GM18873 (cell line): Measurements from ENCODE around the gene FIP1L1.
"Not testable (repeated sequence)": the region's sequence is repeated elsewhere in the genome, so short reads cannot be mapped to it uniquely, and the experiment has no call there.

Source experiments
- ATAC-seq: cut with Tn5 transposase; IDR thresholded peaks from one replicate; pipeline ENCODE4 v1.9.1; 2021; ENCODE audit warnings: mild to moderate bottlenecking, moderate library complexity, moderate number of reproducible peaks; ENCODE audit not compliant: unreplicated experiment, low FRiP score

The FIP1L1 gene, protein sequence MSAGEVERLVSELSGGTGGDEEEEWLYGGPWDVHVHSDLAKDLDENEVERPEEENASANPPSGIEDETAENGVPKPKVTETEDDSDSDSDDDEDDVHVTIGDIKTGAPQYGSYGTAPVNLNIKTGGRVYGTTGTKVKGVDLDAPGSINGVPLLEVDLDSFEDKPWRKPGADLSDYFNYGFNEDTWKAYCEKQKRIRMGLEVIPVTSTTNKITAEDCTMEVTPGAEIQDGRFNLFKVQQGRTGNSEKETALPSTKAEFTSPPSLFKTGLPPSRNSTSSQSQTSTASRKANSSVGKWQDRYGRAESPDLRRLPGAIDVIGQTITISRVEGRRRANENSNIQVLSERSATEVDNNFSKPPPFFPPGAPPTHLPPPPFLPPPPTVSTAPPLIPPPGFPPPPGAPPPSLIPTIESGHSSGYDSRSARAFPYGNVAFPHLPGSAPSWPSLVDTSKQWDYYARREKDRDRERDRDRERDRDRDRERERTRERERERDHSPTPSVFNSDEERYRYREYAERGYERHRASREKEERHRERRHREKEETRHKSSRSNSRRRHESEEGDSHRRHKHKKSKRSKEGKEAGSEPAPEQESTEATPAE

DNA sequence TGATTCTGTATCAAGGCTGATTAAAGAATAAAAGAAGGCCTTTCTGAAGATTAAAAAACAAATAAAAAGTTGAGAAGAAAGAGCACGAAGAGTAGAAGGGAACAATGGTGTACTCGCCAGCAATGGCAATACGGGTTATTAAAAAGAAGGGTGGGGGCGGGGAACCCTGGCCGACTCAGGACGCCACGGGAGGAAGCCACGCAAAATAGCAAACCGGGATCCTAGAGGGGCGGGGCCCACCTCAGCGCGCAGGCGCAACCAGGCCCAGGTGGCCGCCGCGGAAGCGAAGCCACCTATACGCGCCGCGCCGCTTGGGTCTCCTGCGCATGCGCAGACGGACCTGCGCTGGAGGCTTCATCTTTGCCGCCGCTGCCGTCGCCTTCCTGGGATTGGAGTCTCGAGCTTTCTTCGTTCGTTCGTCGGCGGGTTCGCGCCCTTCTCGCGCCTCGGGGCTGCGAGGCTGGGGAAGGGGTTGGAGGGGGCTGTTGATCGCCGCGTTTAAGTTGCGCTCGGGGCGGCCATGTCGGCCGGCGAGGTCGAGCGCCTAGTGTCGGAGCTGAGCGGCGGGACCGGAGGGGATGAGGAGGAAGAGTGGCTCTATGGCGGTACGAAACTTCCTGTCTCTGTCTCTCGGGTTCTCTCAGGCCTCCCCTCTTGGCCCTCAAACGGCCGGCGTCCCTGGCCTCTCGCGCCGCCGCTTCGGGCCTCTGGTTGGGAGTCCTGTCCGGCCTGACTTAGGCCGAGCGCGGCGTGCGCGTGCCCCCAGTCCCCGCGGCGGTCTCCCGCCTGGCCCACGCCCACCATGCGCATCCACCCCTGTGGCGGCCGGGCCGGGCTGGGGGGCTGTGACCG, at the start of gene FIP1L1:
Gene FIP1L1 (plus strand): TSS at position 323 of the 852 bp plus-strand sequence. CDS start 198 bp downstream, at position 521.
- ATAC-seq, result peak; percentile 71

DNA sequence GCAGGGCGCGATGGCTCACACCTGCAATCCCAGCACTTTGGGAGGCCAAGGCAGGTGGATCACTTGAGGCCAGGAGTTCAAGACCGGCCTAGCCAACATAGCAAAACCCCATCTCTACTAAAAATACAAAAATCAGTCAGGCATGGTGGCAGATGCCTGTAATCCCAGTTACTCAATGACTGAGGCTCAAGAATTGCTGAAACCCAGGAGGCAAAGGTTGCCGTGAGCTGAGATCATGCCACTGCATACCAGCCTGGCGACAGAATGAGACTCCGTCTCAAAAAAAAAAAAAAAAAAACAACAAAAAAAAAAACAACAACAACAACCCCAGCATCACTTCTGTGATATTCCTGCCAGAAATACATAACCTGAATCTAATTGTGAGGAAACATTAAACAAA, 42.5 kb upstream of the FIP1L1 start:
- not testable (repeated sequence) for ATAC-seq

DNA sequence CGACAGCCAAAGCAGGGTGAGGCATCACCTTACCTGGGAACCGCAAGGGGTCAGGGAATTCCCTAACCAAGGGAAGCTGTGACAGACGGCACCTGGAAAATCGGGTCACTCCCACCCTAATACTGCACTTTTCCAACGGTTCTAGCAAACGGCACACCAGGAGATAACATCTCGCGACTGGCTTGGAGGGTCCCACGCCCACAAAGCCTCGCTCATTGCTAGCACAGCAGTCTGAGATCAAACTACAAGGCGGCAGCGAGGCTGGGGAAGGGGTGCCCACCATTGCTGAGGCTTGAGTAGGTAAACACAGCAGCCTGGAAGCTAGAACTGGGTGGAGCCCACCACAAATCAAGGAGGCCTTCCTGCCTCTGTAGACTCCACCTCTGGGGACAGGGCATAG, 37.3 kb upstream of the FIP1L1 start:
- ATAC-seq, result not testable (repeated sequence)

DNA sequence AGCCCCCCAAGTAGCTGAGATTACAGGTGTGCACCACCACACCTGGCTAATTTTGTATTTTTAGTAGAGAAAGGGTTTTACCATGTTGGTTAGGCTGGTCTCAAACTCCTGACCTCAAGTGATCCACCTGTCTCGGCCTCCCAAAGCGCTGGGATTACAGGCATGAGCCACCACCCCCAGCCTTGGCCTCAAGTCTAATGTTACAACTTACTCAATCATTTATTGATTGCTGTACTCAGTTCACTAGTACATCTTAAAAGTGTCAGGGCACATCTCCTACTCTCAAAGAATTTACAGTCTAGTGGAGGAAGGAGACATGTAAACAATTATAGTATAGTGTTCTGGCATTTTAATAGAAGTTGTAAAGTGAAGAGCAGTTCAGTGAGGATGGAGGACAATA, 31.0 kb upstream of the FIP1L1 start:
- not testable (repeated sequence) for ATAC-seq

DNA sequence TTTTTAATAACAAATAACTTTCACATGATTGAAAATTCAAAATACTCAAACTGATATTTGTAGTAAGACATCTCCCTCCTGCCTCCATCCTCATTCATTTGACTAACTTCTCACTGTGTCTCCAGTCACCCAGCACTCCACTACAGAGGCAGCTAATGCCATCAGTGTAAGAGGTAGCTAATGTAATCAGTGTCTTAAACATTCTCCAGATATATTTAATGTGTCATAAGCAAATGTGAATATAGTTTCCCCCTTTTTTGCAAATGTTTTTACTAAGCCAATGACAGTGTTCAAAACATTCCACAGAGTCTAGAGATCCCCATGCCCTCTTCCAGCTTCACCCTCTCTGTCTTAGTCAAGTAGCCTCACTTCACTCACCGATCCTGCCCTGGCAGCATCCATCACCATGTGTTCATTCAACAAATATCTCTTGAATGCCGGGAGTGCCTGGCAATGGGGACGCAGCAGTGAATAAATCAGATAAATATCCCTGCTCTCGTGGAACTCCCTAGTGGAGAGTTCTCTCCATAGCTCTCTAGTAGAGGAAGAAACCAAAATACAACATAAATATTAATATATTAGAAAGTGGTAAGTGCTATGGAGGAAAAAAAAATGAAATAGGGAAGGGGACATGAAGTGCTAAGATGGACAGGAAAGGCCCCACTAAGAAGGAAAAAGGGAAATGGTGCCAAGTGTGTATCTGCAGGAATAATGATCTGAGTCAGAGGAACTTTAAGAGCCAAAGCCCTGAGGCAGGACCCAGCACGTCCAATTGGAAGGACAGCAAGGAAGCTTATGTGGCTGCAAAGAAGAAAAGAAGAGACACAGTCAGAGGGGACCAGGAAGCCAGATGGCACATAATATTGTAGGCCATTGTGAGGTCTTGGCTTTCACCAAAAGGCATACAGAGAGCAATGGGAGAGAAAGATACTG, 30.3 kb upstream of the FIP1L1 start:
- ATAC-seq, result no peak

DNA sequence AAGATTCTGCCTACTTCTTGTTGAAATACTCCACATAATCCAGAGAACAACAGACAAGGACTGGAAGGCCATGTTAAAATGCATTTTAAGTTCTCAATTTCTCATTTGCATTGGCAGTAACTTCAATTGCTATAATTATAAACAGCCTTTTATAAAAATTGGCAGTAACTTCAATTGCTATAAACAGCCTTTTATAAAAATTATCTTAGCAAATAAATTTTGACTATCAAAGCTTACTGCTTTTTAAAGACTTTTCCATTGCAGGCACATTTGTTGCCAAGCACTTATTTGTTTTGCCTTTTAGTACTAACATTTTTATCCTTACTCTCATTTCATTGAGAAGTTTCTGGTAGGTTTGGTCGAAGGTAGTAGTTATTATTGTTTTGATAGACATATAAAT, 29.4 kb upstream of the FIP1L1 start:
- ATAC-seq, result no peak

DNA sequence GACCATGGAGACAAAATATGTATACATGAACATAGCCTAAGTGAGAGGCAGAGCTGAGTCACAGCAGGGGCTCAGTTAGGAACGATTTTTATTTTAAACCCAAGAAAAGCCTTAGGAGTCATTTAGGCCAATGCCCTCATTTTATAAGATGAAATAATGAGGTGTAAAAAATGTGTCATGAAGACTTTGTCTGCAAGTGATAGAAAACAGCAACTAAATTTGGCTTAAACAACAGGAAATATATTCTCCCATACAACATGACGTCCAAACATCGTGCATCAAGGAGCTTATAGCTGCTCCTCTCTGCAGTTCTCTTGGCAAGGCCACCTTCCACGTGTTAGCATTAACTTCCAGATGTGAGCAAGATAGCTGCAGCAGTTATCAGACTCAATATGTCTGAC, 28.4 kb upstream of the FIP1L1 start:
- ATAC-seq, result no peak

DNA sequence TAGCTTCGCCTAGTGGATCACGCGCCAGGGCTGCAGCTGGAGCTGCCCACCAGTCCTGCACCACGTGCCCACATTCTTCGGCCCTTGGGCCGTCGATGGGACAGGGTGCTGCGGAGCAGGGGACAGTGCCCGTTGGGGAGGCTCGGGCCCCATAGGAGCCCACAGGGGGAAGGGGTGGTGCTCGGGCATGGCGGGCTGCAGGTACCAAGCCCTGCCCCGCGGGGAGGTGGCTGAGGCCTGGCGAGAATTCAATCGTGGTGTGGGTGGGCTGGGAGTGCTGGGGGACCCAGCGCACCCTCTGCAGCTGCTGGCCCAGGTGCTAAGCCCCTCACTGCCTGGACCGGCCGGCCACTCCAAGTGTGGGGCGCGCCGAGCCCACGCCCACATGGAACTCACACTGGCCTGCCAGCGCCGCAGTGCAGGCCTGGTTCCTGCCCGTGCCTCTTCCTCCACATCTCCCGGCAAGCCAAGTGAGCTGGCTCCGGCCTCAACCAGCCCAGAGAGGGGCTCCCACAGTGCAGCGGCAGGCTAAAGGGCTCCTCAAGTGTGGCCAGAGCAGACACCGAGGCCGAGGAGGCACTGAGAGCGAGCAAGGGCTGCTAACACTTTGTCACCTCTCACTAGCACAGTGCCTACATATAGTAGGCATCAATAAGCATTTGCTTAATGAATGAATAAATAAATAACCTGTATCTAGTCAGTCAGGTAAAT, 23.3 kb upstream of the FIP1L1 start:
- ATAC-seq, result no peak

DNA sequence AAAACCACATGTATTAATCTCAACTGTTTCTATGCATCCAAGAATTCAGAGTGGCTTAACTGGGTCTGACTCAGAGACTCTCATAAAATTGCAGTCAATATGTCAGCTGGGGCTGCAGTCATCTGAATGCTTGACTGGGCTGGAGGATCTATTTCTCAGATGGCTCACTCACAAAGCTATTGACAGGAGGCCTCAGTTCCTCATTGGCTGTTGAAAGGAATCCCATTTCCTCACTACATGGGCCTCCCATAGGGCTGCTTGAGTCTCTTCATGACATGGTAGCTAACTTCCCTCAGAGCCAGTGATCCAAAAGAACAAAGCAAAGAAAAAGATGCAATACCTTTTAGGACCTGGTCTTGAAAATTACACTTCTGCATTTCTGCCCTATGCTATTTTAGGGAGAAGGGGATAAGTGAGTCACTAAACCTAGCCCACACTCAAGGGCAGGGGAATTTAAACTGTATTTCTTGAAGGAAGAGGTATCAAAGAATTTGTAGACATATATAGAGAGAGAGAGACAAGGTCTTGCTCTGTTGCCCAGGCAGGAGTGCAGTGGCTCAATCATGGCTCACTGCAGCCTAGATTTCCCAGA, 21.4 kb upstream of the FIP1L1 start:
- no peak for ATAC-seq

DNA sequence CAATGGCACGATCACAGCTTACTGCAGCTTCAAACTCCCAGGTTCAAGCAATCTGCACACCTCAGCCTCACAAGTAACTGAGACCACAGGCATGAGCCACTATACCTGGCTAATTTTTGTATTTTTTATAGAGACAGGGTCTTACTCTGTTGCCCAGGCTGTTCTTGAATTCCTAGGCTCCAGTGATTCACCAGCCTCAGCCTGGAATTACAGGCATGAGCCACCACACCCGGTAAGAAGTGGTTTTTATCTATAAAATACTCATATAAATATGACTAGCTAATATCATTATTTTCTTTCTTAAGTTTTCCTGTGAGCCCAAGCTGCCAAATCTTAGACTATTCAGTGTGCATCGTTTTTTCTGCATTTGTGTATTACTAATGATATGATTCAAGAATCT, 16.0 kb upstream of the FIP1L1 start:
- no peak for ATAC-seq

DNA sequence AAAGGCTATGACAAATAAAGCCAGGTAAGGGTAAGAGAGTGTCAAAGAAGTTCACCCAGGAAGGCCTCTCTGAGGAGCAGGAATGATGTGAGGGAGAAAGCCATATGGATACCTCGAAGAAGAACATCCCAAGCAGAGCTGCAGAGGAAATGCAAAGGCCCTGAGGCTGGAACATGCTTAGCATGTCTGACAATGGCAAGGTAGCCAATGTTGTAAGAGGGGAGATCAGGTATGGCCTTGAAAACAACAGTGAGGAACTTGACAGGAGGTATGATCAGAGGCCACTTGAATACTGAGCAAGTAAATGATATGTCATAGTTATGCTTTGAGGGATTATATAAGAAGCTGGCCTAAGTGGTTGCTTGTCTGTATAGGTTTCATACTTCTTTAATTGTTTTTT, 15.3 kb upstream of the FIP1L1 start:
- ATAC-seq, result no peak

DNA sequence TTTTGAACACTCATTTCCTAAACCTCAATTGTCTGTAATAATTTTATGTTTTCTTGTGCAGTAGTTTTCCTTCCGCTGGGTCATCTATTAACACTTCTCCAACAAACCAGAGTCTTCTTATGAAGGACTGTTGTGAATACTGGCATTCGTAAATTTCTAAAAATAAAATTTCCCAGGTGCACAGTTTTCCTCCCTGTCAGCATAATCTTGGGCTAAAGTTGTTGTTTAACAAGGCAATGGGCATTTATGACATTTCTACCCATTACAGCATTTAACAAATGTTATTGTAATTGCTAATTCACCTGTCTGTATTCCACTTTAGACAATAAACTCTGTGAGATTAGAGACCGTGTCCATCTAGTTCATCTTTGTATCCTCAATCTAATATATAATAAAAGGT, 12.8 kb upstream of the FIP1L1 start:
- no peak for ATAC-seq

DNA sequence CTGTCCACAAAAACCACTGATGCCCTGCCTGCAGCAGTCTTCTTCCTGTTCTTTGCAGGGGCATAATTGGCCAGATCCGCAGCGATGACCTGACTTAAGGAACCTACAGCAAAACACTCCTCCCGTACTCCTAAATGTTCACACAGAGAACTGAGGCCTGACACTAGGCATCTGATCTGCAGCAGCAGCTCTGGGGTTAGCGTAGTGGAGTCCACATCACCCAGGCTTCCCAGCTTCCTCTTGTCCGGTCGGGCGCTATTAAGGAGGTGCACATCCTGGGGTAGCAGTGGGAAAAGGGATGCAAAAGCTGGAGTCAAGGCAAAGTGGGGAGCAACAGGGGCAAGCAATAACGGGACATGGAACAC, 12.3 kb upstream of the FIP1L1 start:
- peak; percentile 9 for ATAC-seq

DNA sequence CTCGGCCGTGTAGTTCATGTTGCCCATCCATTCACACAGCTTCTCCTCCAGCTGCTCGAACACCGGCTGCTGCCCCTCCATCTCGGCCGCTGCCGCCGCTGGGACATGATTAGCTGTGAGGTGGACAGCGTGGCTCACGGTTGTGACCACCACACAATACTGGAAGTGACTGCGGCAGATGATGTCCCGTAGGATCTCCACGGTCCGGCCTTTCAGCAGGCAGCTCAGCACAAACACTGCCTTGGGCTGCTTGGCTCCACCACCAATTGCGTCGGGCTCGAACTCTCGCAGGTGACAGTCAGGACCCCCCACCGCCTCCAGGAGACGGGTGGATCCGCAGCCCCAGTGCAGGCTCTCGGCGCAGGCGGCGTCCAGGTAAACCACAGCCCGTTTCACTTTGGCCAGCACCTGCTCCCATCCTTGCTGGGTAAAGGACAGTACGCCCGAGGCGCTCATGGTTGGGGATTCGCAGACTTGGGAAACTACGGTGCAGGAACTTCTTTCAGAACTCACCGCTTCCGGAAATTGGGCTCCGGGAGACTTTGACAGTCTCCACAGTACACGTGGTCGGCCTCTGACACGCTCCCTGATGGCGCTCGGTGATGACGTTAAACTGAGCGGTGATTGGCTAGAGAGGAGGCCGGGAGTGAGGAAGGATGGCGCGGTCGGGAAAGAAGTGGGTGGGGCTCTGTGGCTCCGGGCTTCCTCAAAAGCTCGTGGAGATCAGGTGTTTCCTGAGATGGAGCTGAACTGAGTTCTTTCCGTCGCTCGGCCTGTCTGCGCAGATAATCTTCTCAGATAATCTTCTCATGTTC, 11.7 kb upstream of the FIP1L1 start, which contains the start of gene SCFD2:
Gene SCFD2 (minus strand): TSS at position 576 of the 815 bp plus-strand sequence.
- ATAC-seq, result peak; percentile 97

DNA sequence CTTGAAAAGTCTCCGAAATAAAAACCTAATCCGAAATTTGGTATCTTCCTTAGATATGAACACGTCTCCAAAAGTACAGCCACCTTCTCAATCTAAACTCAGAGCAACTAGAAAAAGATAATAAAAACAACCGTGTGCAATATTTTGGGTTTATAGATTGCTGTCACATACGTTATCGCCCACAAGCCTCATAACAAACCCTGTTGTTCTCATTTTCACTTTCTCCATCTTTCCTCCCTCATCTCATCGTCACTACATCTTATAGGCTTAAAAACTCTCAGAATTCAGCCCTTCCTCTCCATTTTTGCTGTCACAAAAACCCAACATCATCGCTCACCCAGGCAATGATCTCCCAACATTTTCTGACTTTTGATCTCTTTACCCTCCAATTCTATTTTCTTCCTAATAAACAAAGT, 11.1 kb upstream of the FIP1L1 start:
- ATAC-seq, result no peak

DNA sequence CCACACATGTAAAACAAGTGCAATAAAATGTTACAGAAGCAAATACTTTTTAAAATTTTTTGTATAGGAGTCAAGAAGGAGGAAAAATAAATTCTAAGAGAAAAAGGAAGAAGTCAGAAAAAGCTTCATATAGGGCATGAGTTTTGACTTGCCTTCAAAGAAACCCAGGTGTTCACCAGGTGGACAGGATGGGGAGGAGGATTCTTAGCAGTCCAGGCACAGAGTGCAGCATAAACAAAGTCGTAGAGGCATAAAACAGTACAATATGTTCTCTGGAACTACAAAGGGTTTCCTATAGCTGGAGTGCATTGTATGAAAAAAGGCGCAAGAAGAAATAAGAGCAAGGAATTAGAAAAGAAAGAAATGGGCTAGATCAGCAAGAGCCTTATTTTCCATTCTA, 9.7 kb upstream of the FIP1L1 start:
- ATAC-seq, result no peak

DNA sequence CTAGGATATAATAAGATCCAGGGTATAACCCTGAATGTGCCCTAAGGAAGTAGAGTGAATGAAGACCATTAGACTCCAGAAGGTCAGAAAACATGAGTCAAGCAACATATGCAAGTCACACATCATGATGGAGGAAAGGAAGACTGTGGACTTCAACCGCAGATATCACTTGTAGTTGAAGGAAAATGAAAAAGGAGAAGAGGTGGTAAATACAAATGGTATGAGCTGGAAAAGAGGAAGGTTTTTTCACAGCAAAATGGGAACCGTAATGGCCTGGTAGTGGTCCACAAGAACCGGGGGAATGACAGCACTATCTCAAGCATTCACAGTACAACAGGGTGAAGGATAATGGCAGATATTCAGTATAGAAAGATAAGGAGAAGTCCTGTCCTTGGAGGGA, 6.4 kb upstream of the FIP1L1 start:
- no peak for ATAC-seq

DNA sequence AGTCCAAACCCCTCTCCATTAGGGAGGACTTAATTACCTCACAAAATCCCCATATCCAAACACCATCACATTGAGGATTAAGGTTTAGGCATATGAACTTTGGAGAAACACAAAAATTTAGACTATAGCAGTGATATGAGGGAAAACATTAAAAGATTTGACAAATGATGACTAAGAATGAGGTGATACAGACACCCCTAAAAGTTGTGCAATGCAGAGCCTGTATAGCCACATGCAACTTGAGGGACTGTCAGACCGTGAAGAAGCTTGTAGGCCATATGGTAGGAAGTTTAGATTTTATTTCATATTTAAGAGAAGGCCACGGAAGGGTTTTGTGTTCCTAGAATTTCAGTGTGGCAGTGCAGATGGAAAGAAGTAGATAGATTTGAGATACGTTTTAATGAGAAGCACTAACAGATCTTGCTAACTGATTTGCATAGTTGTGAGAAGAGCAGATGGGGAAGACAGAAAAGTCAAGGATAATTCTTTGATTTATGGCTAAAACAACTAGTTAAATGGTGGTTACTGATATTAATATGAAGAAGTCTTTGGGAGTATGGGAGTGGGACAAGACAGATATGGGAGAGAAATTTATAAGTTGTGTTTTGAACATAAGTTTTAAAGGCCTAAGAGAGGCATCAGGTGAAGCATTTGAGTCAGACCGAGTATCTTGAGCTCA, 5.5 kb upstream of the FIP1L1 start:
- no peak for ATAC-seq
